Astrocyte (in vitro differentiated cells and primary cell): ENCODE data around the gene LNPK. TPM values are rescaled to one million over a fixed set of nuclear protein-coding genes. Genes with fewer than 3 reads are reported as not detected.

Experiments used
- DNase-seq: peaks from one replicate; pipeline ENCODE4 v3.0.0-alpha.2; 2010; ENCODE audit warnings: low read depth
- FAIRE-seq: peaks from 2 replicates; lab custom pipeline; 2011; peaks lifted over from hg19 to GRCh38; lab: Jason Lieb, UNC
- H2AFZ ChIP-seq: 2 replicates; pipeline ENCODE4 v1.6.0; 2012; ENCODE audit warnings: low read depth, low read length, inconsistent platforms
- H3K27ac ChIP-seq: 2 replicates; pipeline ENCODE4 v1.5.1; 2011; ENCODE audit warnings: low read depth, low read length, inconsistent platforms
- H3K27me3 ChIP-seq: 2 replicates; pipeline ENCODE4 v1.6.0; 2011; ENCODE audit warnings: low read length, inconsistent platforms; ENCODE audit not compliant: insufficient read depth
- H3K36me3 ChIP-seq: 2 replicates; pipeline ENCODE4 v1.5.1; 2011; ENCODE audit warnings: low read length, inconsistent platforms; ENCODE audit not compliant: insufficient read depth
- H3K4me1 ChIP-seq: 2 replicates; pipeline ENCODE4 v1.5.1; 2011; ENCODE audit warnings: low read length, inconsistent platforms; ENCODE audit not compliant: insufficient read depth
- H3K4me2 ChIP-seq: 2 replicates; pipeline ENCODE4 v1.6.0; 2012; ENCODE audit warnings: low read length, inconsistent platforms
- H3K4me3 ChIP-seq: 2 replicates; pipeline ENCODE4 v1.5.1; 2011; ENCODE audit warnings: low read depth, mild to moderate bottlenecking, low read length, inconsistent platforms; ENCODE audit not compliant: insufficient read depth
- H3K79me2 ChIP-seq: 2 replicates; pipeline ENCODE4 v1.6.0; 2012; ENCODE audit warnings: mild to moderate bottlenecking, low read length, inconsistent platforms; ENCODE audit not compliant: insufficient read depth
- H3K9ac ChIP-seq: 2 replicates; pipeline ENCODE4 v1.6.0; 2012; ENCODE audit warnings: mild to moderate bottlenecking, low read length, inconsistent platforms
- H3K9me3 ChIP-seq: 2 replicates; pipeline ENCODE4 v1.5.1; 2012; ENCODE audit warnings: low read depth, mild to moderate bottlenecking, low read length, inconsistent platforms; ENCODE audit not compliant: insufficient read depth
- H4K20me1 ChIP-seq: 2 replicates; pipeline ENCODE4 v1.6.0; 2012; ENCODE audit warnings: low read length, inconsistent platforms; ENCODE audit not compliant: insufficient read depth
- H3K27ac Mint-ChIP-seq: one replicate; pipeline ENCODE4 v1.8.0; 2021; ENCODE audit warnings: mild to moderate bottlenecking, mixed read lengths; ENCODE audit not compliant: unreplicated experiment
- H3K27me3 Mint-ChIP-seq: one replicate; pipeline ENCODE4 v1.8.0; 2021; ENCODE audit warnings: low read depth, mixed read lengths; ENCODE audit not compliant: unreplicated experiment
- H3K36me3 Mint-ChIP-seq: one replicate; pipeline ENCODE4 v1.8.0; 2021; ENCODE audit warnings: low read depth, mixed read lengths; ENCODE audit not compliant: unreplicated experiment
- H3K4me1 Mint-ChIP-seq: one replicate; pipeline ENCODE4 v1.8.0; 2021; ENCODE audit warnings: low read depth, mixed read lengths; ENCODE audit not compliant: unreplicated experiment
- H3K4me3 Mint-ChIP-seq: one replicate; pipeline ENCODE4 v1.8.0; 2021; ENCODE audit warnings: mild to moderate bottlenecking, moderate library complexity, mixed read lengths; ENCODE audit not compliant: unreplicated experiment
- H3K9me3 Mint-ChIP-seq: one replicate; pipeline ENCODE4 v1.8.0; 2021; ENCODE audit warnings: mild to moderate bottlenecking, mixed read lengths; ENCODE audit not compliant: unreplicated experiment
- CTCF ChIP-seq: IDR thresholded peaks from 2 replicates; pipeline ENCODE4 v1.5.1; 2011; ENCODE audit warnings: low read depth, mild to moderate bottlenecking, inconsistent platforms, low read length, moderate library complexity; ENCODE audit not compliant: insufficient read depth
- EZH2 ChIP-seq: IDR thresholded peaks from 2 replicates; pipeline ENCODE4 v1.6.1; 2012; ENCODE audit warnings: mild to moderate bottlenecking, low read length, inconsistent platforms; ENCODE audit not compliant: insufficient read depth
- total RNA-seq: library from RNA; stranded (reverse); gene quantifications from 2 replicates; pipeline ENCODE4 v1.2.1, GENCODE V29; 2021

Gene LNPK
- total RNA-seq, 1 donor from 2014 or later = 34.8 TPM

- Histone ChIP-seq H4K20me1 (no peaks in the 10 kb centered on the region), H3K4me3 (no peak overlapping the region), H3K4me2 (no peak overlapping the region), H3K36me3 (peaks cover 4% of the 10 kb centered on the region), H3K27me3 (no peaks in the 10 kb centered on the region), H2AFZ (no peak overlapping the region), H3K9ac (no peak overlapping the region), H3K4me1 (no peaks in the 10 kb centered on the region), H3K27ac (no peak overlapping the region), H3K79me2 (no peaks in the 10 kb centered on the region), H3K9me3 (no peaks in the 10 kb centered on the region)
- Mint-ChIP-seq H3K27ac (no peak overlapping the region), H3K4me1 (no peaks in the 10 kb centered on the region), H3K36me3 (peaks cover 14% of the 10 kb centered on the region), H3K27me3 (no peaks in the 10 kb centered on the region), H3K9me3 (peaks cover 5% of the 10 kb centered on the region), H3K4me3 (no peak overlapping the region)
- DNase-seq (no peak), FAIRE-seq (no peak)
- no peak for TF ChIP-seq EZH2
- no peak for TF ChIP-seq CTCF
These were observed 46.9 kb downstream of the LNPK start for GRCh38 chr2:175955136-175955535.

GRCh38 chr2:175950512-175950911 is 51.6 kb downstream of the LNPK start:
- H2AFZ ChIP-seq = no peak overlapping the region

More at GRCh38 chr2:175950512-175950911, 51.6 kb downstream of the LNPK start:
- no peaks in the 10 kb centered on the region for H3K4me1 ChIP-seq
- no peak overlapping the region for H3K9ac ChIP-seq
- no peaks in the 10 kb centered on the region for H3K27me3 ChIP-seq
- no peak overlapping the region for H3K4me2 ChIP-seq
- no peaks in the 10 kb centered on the region for H3K9me3 ChIP-seq
- no peak overlapping the region for H3K27ac ChIP-seq
- peaks cover 4% of the 10 kb centered on the region for H3K36me3 ChIP-seq
- no peaks in the 10 kb centered on the region for H3K79me2 ChIP-seq
- no peaks in the 10 kb centered on the region for H3K27me3 Mint-ChIP-seq
- no peak overlapping the region for H3K27ac Mint-ChIP-seq
- DNase-seq (no peak), FAIRE-seq (no peak)
- H3K36me3 Mint-ChIP-seq = peaks cover 4% of the 10 kb centered on the region
- H3K4me3 Mint-ChIP-seq = no peak overlapping the region
- TF ChIP-seq EZH2 (no peak), CTCF (no peak)
- no peaks in the 10 kb centered on the region for H4K20me1 ChIP-seq
- H3K4me1 Mint-ChIP-seq = no peaks in the 10 kb centered on the region
- no peaks in the 10 kb centered on the region for H3K9me3 Mint-ChIP-seq
- H3K4me3 ChIP-seq = no peak overlapping the region
